SKM-1 treated with dmso at 0.1 percent for 144 hours (cell line): ENCODE measurements around the gene NSF.
"Not testable (repeated sequence)": the region's sequence is repeated elsewhere in the genome, so short reads cannot be mapped to it uniquely, and the experiment has no call there.

ENCODE experiments used
- DNase-seq: peaks from one replicate; lab custom pipeline; 2025; ENCODE audit not compliant: unreplicated experiment; lab: John Stamatoyannopoulos, UW

Gene NSF

DNA sequence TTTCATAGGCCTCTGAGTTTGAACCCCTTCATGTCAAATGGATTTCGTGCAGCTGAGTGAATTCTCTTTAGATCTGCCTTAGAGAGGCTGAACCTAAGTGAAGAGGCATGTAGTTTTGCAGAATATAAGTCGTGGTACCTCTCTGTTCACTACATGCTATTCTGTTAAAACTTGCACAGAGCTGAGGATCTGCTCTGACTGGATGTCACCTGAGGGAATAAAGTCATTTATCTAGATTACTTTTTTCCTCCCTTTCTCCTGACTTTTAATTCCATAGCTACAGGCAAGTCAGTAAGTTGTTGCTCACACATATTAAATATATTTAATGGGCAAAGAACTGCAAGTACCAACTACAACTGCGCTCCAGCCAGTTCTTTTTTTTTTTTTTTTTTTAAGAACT is 163.3 kb downstream of the NSF start:
- no peak for DNase-seq

DNA sequence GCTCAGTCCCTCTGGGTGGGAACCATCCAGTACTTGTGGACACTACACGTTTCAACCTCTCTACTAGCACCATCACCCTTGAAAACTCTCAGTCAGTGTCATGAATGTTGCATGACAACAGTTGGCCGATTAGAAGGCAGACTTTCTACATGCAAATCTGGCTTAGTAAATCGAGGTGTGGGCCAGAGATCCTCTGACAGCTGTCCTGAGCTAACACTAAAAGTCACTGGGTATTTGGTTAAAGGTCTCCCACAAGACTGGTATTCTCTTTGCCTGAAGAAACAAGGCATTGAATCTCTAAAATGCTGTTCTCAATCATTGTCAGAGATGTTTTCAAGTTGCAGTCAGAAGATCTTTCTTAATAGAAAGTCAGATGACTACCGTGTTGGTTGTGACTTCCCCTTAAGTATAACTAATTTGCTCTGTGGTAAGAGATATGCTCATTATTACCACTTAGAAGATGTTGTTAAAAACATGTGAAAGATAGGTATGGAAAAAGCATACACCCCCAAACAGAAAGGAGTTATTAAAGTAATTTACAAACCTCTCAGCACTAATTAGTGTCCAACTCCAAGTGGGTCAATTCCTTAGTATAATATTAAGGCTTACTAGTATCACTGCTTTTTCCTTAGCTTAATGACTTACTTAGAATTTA is 165.7 kb downstream of the NSF start:
- DNase-seq = no peak

DNA sequence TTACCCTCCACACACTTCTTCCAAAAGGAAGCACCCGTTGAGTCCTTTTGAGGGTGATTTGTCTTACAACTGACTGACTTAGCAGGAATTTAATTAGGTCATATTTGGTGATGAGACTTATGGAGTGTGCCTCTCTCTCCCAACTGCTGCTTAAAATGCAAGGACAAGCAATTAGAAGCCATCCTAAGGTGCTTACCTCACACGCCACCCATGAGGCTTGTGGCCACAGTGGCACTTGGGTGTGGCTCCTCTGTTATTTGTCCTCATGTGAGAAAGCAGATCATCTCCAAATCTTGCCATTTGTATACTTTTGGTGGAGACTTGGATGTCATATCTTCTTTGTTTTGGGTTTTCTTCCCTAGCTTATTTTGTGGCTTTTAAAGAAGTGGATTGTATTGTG is 166.4 kb downstream of the NSF start:
- no peak for DNase-seq

DNA sequence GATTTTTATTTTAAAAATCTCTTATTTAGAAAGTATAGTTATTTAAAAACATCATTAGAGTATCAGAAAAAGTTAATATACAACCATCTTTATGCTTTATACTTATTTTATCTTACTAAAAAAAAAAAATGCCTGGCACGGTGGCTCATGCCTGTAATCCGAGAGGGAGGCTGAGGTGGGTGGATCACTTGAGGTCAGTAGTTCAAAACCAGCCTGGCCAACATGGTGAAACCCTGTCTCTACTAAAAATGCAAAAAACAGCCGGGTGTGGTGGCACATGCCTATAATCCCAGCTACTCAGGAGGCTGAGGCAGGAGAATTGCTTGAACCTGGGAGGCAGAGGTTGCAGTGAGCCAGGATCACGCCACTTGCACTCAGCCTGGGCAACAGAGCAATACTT is 167.1 kb downstream of the NSF start:
- not testable (repeated sequence) for DNase-seq

DNA sequence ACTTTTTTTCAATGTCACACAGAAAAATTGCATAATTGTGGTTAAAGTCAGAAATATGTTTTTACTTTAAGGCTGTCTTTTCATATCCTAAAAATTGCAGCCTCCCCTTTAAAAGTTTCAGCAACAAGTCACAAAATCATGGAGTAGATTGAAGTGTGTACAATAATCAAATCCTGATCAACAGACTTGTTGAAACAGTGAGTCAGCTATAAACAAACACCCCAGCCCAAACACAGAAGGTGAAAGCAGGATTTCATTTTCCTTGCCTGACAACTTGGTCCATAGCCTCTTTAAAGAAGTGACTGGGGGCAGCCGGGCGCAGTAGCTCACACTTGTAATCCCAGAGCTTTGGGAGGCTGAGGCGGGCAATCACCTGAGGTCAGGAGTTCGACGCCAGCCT is 168.1 kb downstream of the NSF start:
- DNase-seq = no peak

DNA sequence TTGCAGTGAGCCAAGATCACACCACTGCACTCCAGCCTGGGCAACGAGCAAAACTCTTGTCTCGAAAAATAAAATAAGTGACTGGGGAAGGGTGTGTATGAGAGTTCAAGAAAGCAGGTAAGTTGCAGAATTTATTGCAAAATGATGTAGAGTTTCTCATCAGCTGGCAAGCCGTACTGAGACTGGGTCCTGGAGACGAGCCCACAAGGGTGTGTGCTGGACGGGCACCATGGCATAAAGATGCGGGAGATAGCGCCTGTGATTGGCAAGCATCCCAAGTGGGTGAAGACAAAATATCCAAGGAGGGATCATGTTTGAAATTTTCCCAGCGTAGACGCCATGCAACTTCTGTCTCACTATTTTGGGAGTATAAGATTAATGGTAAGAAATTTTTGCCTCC is 168.7 kb downstream of the NSF start:
- no peak for DNase-seq

DNA sequence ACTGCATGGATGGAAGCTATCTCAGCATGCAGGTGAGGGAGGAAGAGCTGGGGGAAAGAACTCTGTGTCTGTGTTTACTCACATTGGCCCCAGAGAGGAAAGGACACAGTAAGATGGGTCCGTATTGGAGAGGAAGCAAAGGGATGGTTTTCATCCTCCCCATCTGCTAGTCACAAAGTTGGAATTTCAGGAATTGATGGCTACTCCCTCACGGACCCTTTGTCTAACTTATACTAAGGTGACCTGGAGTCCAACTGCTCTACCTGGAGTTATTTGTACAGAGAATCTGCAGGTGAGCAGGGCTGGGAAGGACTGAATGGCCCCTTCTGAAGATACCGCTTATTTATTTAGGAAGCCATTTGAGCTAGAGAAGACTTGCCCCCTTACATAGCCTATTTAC is 172.9 kb downstream of the NSF start:
- no peak for DNase-seq

DNA sequence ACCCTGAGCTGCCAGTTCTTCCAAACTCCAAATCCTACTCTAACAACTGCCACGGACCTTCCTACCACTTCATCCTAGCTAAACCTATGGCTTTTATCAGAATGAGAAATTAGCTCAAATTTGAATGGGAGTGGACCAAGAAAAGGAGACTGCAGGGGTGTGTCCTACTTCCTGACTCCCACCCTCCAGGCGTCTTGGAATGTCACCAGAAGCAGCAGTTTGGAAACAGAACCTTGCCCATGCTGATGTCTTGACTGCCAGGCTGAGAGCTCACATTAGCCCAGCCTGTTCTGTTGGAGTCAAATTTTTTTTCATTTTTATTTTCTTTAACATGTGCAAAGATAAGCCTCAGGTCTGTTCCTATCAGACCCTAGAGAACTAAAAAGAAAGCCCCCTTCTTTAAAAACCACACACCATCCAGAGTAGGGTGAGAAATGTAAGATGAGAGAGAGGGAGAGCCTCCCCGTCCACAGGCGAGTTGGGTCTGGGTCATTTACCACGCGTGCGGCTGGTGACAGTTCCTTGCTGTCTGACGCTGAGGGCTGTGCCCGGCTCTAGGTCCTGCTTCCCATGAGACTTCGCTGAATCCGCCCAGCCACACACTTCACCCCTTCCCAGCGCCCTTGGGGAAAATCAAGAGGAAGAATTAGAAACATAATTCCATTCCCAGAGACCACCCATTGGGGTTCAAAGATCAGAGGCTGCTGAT is 173.7 kb downstream of the NSF start:
- no peak for DNase-seq

DNA sequence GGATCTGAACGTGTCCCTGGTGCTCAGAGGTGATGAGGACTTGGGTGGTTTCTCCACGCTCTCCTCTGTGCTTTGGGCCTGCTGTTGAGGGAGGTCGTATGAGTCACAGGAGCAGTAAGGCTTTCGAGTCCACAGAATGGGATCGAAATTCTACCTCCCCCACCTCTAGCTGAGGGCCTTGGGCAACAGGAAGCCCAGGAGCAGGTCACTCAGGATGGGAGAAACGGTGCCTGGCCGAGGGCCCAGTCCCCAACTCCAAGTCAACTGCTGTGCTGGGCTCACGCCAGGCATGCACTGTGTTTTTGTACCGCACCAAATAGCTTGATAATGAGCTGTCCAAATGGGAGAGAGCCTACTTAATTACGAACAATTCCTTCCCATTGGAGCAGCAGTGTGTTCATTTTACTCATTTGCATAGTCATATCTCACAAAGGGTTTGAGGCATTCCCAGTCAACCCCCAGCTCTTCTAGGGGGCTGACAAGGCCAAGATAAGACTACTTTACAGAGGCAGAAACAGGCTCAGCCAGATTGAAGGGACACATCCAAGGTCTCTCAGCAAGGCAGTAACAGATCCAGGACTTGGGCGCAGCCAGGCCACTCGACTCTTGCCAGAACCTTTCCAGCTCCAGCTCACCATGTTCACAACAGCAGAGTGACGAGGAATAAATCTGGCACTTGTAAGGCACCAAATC is 174.4 kb downstream of the NSF start:
- no peak for DNase-seq

DNA sequence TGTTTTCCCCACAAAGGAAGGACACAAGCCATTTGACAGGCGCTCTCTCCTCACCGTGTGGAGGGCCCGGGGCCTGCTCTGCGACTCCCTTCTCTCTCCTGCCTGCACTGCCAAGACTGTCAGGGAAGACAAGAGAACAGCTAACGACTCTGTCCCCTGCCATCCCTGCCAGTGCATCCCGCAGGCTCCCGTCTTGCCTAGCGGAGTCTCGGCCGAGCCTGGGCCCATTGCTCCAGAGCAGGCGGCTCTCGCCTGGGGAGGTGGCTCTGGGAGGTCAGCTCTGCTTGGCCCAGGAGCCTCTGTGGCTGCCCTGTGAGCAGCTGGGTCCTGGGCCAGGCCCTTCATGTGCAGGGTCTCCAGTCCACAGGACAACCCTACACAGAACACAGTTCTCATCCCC is 175.0 kb downstream of the NSF start:
- DNase-seq = no peak

DNA sequence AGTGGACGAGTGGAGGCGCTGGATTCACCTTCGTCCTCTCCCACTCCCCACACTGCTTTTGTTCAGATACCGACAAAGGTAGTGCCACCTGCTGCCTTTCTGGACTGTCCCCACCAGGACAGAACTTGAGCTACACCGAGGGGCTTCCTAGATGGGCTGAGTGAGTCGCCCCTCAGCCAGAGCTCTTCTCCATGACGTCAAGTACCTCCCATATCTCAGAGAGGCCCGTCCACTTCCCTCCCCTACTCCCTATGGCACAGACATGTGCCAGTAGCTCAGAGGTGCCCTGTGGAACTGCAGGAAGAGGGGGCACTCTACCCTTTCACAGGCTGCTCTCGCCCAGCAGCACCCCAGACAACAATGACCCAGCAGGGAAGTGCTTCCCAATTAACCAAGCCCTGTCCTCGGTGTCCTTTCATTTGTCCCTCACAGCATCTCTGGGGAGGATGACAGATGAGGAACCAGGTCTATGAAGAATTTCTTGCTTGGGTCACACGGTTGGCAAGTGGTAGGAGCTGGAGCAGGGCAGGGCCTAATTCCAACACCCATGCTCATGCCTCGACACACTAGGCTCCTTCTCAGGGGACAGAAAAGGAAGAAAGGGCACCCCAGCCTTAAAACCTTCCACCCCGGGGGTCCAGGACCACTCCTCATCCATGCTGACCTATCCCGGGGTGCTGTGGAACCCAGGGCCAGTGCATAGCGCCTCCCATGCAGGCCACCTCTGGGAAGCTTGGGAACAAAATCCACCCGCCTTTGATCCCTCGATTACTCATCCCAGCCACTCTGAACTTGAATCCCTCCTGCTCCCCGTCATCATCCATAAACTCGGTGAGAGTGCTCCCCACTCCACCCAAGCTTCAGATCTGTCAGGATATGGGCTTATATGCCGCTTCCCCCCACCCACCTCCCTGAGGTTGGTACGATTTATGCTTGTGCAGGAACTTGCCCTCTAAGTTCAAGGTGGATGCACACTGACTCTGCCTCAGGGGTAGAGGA is 176.3 kb downstream of the NSF start:
- no peak for DNase-seq

DNA sequence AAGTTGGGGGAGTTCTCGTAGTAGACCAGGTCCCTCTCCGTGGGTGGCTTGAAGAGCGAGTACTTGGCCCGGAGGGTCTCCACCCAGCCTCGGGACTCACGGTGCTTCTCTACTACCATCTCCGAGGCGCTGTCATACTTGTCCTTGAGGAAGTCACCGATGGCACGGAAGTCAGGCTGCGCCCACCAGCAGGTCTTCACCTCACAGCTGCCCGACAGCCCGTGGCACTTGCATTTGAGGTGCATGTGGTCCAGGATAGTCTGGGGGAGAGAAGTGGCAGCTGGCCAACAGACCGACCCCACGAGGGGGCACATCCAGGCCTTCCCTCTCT is 178.0 kb downstream of the NSF start:
- no peak for DNase-seq

DNA sequence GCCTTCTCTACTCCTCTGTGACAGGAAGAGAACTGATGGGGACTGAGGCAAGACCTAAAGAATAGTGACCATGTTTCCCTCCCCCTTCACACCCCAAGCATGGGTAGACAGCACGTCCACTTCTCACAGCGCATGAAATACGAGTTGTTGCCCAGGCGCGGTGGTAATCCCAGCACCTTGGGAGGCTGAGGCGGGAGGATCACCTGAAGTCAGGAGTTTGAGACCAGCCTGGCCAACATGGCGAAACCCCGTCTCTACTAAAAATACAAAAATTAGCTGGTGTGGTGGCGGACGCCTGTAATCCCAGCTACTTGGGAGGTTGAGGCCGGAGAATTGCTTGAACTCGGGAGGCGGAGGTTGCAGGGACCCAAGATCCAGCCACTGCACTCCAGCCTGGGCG is 178.4 kb downstream of the NSF start:
- not testable (repeated sequence) for DNase-seq

DNA sequence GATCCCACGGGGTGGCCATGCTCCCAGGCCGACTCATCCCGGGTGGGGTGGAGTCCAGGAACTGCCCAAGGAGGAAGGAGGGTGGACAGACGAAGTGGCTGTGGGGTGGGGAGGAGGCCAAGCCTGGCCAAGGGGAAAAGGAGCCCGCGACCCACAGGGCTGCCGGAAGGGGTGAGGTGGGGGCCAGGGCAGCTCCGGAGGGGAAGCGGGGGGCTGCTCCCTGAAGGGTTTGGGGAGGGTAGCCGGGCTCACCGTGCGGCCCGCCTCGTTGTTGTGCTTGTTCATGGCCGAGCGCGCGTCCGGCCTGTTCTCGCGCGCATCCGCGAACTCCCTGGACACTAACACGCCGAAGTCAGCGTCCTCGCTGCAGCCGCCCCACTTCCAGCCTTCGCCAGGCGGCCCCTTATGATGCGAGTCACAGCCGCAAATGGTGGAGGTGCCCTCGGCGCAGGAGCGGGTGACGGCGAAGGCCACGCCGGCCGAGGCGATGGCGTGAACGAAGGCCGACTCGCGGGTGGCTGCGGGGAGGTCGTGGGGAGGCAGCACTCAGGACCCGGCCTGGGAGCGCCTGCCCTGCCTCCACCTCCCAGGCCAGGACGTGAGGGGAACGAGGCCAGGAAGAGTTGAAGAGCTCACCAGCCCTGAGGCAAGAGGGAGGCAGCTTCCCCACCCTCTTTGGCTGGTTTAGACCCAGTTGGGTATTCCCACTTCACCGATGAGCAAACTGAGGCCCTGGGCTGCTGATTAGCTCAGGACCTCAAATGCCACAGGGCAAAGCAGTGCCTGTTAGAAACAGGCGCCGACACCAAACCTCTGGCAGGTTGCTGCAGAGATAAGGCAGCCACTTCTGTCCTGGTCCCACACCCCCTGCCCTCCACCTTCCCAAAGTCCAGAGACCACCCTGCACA is 179.3 kb downstream of the NSF start:
- no peak for DNase-seq

DNA sequence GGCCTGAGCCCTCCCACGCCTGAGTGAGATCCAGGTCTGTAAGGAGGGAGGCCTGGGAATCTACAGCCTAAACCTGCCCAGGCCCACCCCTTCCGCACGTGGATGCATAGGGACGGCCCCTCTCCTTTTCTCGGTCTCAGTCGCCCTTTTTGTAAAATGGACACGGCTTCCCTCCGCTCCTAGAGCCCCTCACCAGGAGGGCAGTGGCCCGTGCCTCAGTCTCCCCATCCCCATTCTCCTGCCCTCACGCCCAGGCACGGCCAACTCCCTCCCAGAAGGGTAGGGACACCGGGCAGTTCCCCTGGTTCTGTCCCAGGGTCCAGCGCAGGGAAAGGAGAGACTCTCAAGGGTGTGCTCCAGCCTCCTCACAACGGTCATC is 180.0 kb downstream of the NSF start:
- no peak for DNase-seq

DNA sequence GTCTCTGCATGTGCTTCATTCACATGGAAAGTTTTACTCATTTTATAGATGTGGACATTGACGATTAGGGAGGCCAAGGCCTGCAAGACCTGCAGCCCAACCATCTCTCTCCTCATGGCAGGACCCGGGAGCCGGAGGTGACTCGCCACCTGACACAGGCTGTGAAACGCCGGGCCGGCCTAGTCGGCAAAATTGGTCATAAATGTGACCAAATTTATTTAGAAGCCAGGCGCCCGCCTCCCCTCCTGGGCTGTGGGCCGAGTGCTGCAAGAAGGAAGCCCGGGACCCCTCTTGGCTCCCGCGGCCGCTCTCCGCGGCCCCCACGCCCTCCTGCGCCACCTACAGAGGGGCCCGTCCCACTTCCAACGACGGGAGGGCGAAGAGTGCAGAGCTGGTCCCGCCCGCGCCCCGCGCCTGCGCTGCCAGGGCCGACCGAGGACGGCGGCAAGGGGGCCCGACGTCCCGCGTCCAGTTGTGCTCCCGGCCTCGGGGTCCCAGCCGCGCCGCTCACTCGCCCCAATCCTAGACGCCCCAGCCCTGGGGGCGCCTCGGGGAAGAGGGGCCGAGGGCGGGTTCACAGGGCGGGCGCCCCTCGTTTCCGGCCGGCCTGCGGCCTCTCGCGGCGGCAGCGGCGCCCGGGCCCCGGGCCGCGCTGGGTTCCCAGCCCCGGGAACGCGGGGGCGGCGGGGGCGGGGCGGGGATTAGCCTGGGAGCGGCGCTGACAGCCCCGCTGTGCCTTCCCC is 180.5 kb downstream of the NSF start:
- no peak for DNase-seq

DNA sequence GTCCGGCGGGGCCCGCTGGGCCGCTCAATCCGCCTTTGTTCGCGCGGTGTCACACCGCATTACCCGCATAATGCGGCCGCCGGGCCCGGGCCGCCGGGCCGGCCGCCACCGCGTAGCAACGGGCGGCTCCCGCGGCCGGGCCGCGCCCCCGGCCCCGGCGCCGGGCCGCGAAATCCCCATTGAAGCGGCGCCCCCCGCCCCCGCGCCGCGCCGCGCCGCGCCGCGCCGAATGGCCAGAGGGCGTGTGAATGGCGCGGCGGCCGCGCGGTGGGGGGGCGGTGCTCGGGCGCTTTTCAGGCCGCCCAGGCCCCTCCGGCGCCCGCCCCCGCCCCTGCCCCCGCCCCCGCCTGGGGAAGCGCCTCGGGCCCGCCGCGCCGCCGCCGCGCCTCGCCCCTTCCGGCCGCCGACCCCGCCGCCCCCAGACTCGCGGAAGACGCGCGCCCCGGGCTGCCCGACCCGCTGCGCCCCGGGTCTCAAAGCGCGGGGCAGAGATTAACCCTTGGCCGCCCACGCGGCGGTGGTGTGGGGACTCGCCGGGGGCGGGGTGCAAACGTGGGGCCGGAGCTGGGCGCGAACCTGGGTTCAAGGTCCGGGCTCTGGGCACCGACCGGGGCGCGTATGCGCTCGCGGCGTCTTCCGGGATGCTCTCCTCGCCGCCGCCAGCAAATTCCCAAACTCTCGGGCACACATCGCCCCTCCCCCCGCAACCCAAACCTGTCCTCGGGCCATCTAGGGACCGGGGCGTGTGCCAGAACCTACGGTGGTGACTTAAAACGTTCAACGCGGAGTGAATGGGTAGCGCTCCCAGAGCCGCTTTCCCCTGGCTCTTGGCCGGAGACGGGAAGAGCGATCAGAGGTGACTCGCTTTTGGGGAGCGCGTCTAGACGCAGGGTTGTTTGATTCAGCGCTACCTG is 181.3 kb downstream of the NSF start:
- DNase-seq = no peak

DNA sequence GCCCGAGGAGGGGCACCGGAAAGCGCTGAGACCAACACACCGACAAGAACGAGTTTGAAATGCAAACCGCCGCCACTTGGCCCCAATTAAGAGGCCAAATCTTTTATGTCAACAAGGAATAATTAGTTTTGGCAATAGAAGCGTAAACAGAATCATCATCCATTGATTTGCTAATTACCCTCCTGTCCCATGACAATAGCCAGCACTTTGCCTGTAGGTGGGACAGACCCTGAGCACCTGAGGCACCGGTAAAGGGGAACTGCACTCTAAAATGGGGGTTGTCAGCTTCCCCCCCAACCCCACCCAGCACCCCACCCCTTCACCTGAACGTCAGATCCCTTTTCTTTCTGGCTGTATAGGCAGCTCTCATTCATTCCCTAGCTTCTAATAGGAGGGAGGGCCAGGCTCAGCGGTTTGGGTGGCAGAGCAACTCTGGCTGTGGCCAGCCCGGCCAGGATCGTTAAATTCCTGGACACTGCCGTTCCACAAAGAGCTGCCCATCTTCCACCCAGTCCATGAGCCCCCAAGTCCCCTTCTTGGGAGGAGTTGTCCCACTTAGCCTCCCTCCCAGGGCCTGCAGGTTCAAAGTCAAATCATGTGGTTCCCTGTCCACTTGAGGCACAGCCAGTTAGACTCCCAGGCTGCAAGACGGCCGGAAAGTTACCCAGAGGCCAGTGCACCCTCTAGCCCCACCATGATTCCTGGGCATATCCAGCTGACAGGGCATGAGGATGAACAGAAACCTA is 182.2 kb downstream of the NSF start:
- DNase-seq = no peak
